ENCODE results near the gene LDB3.

- TF ChIP-seq POLR2AphosphoS5 (IDR thresholded peaks at IDR 0.05; ENCODE audit: borderline replicate concordance, low read depth, low read length), result no peak
- TF ChIP-seq EZH2 (IDR thresholded peaks at IDR 0.05), result no peak
- no peak for TF ChIP-seq FOXP2 (optimal IDR thresholded peaks at IDR 0.05; ENCODE audit: control extremely low read depth, extremely low read length, insufficient read depth)
Measured at GRCh38 chr10:86686972-86687371, 18.7 kb downstream of the LDB3 start.

All from SK-N-MC (cell line).